Muscle of back (tissue), 11 donors: ENCODE measurements around the gene TBXAS1. TPM values are rescaled to one million over a fixed set of nuclear protein-coding genes. Genes with fewer than 3 reads are reported as not detected.

Experiments used
- DNase-seq, 3 donors: peaks; one replicate each; pipeline versions ENCODE4 v3.0.0 to v3.0.0-alpha.2; 2013
- polyA plus RNA-seq, 10 donors: library from polyadenylated mRNA; unstranded; fragments of 120-200 nt; gene quantifications; one replicate each; pipeline ENCODE4 v1.2.1, GENCODE V29; 2013; ENCODE audit not compliant: insufficient read length in 10 of 10

Gene TBXAS1
- polyA plus RNA-seq, 10 donors, result 2.9 to 4.3 (median 3.3) TPM

DNA sequence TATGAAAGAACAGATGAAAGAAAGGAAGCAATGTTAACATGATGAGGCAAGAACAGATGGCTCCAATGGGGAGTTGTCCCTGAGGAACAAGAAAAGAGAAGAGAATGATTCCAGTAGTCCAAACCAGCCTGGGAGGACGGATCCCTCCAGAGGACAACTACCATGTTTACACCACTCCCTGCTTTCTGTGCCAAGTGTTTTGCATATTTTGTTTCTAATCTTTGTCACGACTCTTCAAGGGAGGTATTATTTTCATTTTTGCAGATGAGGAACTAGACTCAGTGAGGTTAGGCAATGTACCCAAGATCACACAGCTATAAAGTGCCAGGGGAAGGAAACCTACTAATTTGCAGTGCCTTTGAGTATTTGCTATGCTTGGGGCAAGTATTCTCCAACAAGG lies 117.5 kb downstream of the TBXAS1 start:
- DNase-seq, result no peak

DNA sequence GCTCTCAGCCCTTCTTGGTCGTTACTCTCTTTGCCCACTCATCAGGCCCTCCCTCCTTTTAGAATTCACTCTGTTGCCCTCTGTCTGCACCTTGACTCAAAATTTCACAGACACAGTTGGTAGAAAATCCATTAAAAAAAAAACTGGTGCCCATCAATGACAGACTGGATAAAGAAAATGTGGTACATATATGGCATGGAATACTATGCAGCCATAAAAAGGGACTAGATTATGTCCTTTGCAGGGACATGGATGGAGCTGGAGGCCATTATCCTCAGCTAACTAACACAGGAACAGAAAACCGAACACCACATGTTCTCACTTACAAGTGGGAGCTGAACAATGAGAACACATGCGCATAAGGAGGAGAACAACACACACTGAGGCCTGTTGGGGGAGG lies 118.0 kb downstream of the TBXAS1 start:
- DNase-seq, result no peak

DNA sequence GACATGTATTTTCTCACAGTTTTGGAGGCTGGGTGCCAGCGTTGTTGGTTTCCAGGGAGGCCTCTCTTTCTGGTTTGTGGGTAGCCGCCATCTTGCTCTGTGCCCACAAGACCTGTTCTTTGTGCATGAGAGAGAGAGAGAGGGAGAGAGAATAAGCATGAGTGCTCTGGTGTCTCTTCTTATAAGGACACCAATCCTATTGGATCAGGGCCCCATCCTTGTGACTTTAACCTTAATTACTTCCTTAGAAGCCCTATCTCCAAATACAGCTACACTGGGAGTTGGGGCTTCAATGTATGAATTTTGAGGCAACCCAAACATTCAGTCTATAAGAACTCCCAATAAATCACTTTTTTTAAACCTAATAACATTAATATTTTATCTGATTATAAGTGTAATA lies 119.1 kb downstream of the TBXAS1 start:
- DNase-seq, result no peak

DNA sequence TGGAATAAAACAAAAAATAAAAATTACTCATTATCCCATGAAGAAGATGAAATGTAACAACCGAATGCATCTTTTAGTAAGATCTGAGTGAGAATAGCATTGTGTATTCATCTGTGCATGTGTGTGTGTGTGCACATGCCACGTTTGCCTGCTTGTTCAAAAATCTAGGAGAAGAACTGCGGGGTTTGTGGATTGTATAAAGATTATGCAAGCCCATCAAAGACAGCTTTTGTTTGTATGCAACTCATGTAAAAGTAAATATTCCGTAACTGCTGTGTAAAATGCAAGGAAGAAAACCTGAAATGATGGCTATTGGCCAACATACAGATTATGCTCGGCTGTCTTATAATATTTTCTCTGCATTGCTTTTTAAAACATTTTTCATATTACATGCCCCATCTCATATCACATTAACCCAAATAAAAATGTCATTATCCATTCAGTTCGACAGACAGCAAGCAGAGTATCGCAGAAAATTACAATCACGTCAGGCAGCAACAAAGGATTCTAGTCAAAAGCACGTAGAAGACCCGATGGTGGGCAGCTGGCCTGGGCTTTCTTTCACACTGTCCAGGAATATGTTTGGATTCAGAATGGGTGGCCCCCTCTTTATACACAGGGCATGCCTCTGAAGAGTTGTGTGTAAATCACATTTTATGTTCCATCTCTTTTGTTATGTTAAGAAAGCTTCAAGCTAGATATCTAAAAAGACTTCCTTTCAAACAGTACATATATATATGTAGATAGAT lies 119.7 kb downstream of the TBXAS1 start:
- DNase-seq, result no peak

DNA sequence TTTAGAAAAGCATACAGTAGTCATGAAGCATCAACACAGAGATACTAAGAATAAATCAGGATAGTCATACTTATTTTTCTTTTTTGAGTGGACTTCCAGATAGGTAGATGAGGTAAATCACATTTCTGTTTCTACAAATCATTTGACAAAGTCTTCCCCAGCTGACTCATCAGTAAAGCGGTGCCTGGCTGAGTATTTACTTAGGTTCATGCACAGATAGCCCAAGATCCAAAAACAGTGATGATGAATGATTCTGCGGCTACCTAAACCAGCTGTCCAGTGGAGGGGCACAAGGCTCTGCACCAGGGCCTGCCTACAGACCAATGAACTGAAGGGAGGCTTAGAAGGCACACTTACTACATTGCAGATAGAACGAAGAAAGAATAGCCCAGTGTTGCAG lies 120.6 kb downstream of the TBXAS1 start:
- DNase-seq, result no peak

DNA sequence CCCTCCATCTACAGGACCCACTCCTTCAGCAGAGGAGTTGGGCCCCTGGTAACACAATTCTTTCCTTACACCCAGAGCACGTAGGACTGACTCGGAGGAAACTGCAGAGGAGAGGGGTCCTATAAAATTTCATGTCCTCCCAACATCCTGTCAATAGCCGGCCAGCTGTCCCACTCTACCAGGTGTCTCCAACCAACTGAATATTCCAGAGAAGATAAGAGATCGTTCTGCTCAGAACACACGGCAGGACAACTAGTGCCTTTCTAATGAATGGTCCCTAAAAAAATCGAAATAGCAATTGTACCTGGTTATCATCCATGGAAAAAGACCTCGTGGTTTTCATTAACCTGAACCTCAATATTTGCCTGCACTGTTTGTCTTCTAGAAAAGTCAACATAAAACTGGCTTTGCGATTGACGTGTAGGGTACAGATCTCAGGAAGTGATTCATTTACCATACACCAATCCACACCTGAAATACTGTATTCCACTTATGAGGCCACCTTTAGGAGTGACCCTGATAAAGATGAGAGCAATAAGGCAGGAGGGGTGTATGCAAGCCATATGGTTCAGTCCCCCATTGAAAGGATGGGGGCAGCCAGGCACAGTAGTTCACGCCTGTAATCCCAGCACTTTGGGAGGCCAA lies 121.9 kb downstream of the TBXAS1 start:
- no peak for DNase-seq

DNA sequence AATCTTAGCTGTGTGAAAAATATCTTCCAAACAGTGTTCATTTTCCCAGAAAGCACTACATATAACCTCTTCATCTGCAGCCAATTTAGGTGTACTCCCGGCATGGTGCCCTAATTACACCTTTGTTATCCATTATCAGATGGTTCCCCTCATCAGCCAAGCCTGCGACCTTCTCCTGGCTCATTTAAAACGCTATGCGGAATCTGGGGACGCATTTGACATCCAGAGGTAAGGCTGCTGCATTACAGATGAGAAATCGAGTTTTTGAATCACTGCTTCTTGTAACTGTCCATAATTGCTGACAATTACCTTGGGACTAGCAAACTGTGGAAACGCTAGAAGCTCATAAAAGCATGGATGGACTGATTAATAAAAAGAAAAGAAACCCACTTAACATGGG lies 124.2 kb downstream of the TBXAS1 start:
- no peak for DNase-seq

DNA sequence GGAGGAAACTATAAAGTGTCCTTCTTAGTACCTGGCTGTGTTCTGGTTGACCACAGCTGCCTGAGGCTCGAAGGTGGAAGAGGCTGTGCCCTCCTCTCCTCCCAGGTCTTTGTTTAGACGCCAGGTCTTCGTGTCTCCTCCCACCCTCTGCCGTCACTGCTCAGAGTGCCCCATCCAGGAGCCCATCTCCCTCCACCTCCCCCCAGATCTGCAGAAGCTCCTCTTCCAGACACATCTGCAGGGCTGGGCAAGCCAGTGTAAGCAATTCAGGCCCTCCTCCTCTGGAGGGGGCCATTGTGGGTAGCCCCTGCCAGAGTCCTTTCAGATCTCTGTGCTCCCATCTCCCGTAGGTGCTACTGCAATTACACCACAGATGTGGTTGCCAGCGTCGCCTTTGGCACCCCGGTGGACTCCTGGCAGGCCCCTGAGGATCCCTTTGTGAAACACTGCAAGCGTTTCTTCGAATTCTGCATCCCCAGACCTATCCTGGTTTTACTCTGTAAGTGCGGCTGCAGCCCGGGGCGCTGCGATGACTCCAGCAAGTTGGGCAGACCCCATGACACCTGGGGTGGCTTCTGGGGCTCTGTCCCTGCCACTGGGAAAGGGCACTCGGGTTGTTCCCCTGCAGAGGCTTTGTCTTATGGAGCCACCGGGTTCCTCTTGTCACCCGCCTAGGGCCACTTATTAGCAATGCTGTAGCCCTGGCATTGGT lies 126.2 kb downstream of the TBXAS1 start:
- DNase-seq, result no peak

DNA sequence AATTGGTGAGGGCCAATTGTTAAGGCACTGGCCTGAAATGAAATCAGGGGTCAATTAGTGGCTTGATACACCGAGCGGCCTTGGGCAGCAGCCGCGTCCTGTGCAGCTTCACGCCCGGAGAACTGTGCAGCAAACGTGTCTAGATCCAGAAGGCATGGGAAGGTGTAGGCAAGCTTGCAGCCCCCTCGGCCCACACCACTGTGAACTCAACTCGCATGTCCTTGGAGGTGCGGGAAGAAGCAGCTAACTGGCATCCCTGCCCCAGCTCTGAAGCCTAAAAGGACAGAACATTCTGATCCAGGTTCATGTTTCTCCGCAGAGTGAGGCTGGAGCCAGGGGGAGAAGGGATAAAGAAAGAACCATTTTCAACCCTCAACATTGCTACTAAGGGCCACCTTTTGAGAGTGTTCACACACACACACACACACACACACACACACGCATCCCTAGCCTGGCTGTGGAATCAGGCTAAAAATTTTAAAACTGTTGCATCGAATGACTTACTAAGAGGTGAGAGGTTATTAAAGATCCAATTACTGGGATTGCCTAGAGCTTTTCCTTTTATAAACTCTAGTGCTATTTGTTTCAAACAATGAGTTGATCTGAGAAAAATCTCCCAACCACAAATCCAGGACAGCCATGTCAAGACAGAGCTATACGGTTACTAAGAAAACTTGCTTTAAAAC lies 129.7 kb downstream of the TBXAS1 start:
- no peak for DNase-seq

DNA sequence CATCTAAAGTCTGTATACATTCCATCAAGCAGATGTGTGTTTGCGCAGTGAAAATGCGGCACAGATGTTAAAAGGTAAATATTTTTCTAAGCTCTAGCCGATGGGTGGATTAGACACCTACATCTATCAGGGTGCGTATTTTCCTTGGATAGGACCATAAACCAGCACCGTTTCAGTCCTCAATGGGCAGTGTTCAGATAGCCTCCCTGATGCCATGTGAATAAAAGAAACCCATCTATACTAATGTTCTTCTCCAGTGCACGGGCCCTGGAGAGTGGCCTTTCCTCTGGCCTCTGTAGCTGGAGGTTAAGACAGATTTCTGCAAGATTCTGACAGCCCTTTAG lies 130.2 kb downstream of the TBXAS1 start:
- DNase-seq, result no peak

DNA sequence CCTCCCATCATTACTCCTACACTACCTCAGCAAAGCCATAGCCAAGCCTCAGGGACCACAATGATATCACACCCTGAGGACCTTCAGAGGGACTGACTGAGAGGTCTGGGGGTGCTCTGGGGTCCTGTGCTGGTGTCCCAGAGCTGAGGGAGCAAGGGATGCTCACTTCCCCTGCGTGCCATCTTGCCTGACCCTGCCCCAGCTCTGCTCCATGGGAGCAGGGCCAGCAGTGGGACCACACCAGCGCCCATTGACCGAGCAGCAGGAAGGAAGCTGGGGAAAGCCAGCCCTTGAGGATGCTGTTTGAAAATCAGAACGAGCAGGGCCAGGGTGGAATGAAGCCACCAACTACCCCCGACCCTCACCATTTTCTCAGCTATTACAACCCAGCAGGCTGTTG lies 130.7 kb downstream of the TBXAS1 start:
- no peak for DNase-seq

DNA sequence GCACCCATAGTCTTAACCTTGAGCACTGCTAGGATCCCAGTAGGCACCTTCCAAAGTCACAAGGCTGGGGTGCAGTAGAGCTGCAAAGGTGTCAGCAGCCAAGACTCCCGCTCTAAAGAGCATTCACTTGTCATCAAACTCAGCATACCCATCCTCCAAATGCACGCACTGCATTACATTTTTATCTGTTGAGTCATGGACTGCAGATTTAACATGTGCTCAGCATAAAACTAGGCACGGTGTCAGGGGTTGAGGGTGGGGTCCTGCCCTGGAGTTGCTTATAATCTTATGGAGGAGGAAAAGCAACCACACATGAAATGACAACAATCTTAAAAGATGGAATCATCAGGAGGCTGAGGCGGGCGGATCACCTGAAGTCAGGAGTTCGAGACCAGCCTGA lies 131.1 kb downstream of the TBXAS1 start:
- no peak for DNase-seq

DNA sequence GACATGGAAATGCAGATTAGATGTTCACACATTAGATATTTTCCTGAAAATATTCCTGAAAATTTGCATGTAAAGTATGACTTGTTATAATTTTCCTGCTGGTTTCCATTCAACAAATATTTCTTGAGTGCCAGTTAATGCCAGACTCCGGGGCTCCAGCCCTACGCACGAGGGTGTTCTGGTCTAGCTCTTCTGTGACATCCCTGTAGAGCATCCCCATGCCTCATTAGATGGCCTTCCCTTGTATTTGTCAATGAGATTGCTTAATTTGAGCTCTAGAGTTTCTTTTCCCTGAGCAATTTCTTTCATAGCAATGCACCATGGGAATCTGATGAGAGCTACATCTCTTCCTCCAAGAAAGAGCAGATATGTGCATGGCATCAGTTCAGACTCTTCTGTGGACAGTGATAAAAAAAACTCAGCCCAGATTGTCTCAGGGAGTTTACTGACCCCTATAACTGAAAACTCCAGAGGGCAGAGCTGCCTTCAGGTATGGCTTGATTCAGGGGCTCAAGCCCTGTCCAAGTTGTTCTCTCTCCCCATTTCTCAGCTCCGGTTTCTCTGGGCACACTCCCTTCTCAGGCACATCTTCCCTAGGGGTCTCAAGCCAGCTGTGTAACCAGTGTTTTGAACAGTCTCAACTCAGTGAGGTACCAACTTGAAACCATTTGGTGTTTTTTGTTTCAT lies 137.0 kb downstream of the TBXAS1 start:
- no peak for DNase-seq

DNA sequence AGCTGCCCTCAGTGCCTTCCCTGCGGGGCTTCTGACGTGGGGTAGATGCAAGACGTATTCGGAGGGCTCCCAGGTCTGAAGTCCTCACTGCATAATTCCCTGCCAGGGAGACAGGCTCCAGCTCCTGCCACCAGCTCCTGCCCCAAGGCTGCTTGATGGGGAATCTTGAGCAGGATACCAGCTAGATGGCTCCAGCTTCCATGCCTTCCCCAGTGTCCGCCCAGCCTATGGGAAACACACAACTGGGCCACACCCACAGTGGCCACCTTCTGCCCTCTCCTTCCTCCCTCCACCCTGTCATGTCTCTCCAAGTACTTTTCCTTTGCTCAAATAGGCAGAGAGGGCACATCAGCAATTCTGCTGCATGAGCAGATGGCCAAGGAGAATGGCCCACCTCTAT lies 137.9 kb downstream of the TBXAS1 start:
- DNase-seq, result no peak

DNA sequence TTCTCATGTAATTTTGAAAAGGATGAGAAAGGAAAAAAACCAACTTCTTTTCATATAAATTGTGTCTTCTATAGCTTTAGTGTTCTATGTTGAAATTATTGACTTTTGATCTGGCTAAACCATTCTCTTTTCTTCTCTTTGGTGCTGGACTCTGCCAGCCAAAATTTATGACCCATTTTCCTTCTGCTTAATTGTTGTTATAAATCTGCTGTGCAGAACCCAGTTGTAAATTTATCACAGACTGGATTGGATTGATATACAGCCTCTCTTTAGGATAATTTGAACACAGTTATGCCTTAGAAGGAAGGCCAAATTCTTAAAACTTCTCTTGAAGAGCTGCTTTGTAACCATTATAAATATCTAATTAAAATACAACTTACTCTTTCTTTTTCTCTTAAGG lies 139.9 kb downstream of the TBXAS1 start:
- no peak for DNase-seq

DNA sequence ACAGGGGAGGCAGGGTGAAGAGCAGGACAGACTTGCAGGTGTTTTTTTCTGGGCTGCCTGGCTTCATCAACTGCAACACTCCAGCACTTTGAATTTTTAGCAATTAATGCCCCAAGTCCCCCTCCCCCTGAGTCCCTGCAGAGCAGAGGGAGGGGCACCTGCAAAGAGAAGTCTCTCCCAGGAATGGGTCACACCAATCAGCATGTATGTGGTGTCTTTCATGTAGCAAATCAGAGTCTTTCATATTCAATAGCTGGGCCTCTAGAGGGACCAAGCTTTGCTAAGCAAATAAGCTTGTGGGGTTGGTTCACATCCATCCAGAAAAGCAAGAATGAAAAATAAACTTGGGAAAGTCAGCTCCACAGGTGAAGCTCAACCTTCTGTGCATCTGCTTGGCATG lies 143.0 kb downstream of the TBXAS1 start:
- no peak for DNase-seq

DNA sequence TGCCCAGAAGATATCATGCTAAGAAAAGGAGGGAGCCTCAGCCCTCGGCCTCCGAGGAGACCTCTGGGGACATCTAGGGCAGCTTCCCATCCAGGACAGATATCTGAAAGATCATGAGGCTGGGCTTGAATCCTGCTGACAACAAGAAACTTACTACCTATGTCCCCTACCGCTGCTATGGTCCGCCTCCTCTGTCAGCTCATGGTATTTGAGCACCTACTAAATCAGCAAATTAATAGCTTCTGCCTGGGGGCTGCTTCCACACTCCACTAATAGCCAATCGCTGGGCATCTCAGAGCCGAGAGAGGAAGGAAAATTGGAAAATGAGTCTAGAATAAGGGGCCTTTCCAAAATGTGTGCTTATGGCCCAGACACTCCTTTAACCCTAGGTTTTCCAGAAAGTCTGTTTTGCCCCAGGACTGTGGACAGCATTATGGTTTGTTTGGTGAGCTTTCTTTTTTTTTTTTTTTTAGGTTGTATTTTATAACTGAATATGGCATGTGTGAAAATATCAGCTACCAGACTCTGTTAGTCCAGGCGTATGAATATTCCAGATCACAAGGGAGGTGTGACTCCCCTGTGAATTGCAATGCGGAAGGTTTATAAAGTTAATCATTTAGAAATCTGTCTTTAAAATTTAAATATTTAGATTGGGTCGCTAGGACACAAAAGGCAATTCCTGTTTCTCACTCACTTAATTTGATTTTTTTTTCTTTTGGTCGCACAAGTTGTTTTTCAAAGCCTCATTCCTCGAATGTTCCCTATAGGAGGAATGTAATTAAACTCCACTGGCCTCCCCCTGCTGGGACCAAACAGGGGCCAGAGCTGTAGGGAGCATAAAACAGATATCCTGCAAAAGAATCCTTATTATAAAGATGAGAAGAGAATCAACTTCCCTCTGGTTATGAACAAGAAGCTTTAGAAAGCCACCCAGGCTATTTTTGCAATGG lies 144.3 kb downstream of the TBXAS1 start:
- DNase-seq, result no peak

DNA sequence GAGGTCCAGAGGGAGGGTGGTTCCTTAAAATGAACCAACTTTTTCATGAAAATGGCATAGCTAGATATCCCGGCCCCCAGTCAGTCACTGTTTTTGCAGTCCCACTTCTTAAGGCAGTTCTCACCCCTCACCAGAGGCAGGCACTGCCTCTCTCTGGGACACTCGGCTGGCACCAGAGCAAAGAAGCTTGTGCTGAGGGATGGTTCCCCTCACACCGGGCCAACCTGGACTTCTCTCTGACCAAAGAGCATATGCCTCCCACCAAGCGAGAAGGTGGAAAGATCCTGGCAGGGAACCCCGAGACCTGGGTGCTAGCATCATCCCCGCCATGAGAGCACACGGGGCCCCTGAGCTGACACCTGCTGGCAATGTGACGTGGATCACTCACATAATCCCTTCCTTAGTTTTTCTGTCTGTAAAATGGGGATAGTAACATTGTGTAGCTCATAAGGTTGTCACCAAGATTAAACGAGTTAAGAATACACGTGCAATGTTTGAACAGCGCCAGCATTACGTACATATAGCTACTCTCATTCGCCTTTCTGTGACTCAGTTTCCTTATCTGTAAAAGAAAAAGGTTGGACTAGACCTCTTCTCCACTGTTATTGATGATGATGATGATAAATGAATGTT lies 145.2 kb downstream of the TBXAS1 start:
- no peak for DNase-seq

DNA sequence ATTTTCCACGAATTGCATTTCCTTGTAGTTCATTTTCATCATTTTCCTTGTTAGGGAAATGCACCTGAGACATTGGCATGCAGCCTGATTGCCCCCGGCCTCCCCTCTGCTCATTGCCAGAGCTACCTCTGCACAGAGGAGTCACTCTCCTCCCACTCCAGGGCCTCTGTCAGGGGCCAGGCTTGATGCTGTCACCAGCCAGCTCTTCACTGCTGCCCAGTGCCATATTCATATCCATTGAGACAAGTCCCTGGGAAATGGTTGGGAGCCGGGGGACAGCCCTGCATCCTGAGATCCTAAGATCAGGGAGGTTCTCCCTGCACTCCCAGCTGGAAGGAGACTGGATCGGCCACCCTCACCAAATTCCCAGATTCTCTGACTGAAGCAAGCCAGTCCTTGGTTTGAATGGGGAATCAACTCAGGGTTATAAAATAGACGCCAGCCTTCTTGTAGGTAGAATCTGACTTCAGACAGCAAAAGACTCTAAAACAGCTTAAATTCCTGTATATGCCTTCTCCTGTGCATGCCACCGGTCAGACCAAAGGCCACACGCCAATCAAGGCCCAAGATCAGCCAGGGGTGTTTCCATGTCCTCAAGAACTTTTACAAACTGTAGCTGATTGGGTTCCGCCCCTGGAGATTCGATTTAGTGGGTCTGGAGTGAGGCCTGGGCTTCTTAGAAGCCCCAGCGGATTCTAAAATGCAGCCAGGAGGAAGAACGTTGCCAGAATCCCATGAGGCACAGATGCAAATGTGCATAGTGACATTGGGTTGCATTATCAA lies 147.2 kb downstream of the TBXAS1 start:
- no peak for DNase-seq
